HG03095 (cell line): ENCODE results near the gene GRIA1.
"Not testable (repeated sequence)": the region's sequence is repeated elsewhere in the genome, so short reads cannot be mapped to it uniquely, and the experiment has no call there.

Experiments
- ATAC-seq: cut with Tn5 transposase; IDR thresholded peaks from one replicate; pipeline ENCODE4 v1.9.1; 2021; ENCODE audit warnings: moderate library complexity; ENCODE audit not compliant: unreplicated experiment

Gene GRIA1

GRCh38 chr5:153711755-153712154, 221.3 kb downstream of the GRIA1 start:
- no peak for ATAC-seq

DNA sequence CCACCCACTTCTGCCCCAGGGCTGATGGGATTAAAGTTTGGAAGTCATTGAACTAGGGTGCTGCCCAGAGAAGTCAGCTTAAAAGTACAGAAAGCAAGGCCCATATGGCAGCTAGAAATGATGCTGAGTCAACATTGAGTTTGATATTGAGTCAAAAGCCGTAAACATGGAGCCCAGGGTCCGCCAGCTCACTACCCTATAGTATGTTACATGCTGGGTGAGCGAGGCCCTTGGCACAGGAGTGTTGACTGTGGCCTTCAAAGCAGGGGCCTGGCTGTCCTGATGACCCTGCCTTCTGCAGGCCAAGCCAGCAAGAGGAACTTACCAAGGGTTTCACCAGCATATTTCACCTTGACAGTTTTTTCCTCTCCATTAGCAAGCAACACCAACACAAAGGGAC, 222.5 kb downstream of the GRIA1 start:
- no peak for ATAC-seq

DNA sequence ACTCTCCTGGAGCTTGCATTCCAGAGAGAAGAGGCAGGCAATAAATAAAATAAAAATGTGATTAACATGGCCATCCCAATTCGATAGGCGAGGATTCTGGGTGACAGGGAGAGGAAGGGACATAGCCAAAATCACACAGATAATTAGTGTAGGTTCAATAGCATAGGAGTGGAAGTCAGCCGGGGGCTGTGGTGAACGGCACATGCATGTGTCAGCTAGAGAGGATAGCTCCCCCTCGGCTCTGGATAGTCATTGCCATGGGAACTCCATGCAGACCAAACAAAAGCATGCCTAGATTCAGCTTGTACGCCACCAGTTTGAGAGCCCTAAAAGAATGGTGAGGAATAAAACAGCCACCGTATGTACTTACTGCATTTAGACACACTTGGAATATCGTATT, 223.5 kb downstream of the GRIA1 start:
- ATAC-seq: no peak

DNA sequence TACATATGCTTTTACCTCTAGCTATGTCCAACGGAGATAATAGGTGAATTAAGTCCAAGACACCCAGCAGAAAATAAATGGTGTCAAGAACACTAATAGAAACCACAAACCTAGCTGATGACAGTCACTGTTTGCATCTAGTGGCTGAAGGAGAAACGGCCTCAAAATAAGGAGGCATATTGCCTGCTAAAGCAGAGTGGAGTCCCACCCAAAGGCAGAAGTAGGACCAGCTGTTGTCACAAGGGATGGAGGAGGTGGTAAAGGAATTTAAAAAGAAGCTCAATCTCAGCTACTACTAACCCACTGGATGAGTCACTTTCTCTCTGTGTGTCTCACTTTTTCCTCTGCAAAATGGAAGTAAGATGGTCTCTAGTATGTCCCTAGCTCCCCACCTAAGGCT, 224.3 kb downstream of the GRIA1 start:
- no peak for ATAC-seq

DNA sequence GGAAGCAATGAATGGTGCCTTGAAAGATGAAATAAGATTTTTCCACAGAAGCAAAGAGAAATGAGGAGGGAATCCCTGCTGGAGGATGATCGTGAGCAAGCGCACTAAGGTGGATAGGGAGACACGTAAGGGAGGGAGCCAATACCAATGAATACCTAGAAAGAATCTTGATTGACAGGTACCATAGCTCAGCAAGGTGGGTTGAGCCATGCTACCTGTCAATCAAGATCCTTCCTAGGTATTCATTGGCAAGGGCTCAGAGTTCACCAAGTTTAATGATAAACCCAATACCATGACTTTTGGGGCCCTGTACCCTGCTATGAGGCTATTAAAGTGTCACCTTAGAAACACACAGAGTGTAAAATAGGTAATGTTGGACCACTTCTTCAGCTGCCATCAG, 226.8 kb downstream of the GRIA1 start:
- ATAC-seq: no peak

- ATAC-seq: no peak
Measured at GRCh38 chr5:153718713-153719112, 228.2 kb downstream of the GRIA1 start.

DNA sequence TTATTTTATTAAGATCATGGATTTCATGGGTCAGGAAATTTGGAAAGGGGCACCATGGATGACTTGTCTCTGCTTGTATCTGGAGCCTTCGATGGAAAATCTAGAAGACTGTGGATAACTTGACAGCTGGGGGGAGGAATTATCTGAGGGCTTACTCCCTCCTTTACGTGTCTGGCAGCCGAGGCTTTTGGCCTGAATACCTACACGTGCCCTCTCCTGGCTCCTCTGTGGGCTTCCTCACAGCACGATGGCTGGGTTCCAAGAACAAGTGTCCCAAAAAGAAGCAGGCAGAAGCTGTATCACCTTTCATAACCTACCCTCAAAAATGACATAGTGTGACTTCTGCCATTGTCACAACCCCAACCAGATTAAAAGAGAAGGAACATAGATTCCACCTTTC, 228.9 kb downstream of the GRIA1 start:
- no peak for ATAC-seq

DNA sequence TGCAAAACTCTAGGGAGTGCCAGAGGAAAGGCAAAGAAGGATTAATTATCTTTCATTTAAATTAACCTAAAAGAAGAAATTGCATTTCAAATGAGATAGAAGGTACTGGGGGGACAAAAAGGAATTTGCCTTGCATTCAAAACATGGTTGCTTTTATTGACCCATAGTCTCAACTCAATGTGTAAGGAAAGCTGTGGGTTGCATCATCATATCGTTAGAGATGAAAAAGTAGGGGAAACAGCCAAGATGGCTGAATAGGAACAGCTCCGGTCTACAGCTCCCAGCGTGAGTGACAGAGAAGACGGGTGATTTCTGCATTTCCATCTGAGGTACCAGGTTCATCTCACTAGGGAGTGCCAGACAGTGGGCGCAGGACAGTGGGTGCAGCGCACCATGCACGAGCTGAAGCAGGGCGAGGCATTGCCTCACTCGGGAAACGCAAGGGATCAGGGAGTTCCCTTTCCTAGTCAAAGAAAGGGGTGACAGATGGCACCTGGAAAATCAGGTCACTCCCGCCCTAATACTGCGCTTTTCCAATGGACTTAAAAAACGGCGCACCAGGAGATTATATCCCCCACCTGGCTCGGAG, 232.6 kb downstream of the GRIA1 start:
- ATAC-seq: not testable (repeated sequence)

DNA sequence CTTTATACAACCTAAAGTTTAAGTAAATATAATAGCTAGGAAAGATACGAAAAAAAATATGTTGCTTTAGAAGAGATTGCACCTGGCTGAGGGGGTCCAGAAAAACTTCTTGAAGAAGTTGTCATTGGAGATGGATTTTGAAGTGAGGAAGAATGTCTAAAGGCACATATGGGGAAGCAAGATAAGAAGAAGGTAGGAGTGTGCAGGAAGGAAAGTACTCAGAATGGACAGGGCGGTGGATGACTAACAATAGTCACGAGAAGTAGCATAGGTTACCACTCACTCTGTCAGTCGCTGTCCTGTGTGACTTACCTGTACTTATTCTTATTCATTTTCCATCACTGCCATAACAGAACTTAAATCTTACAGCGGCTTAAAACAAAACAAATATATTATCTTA, 251.6 kb downstream of the GRIA1 start:
- ATAC-seq: no peak

- ATAC-seq: no peak
Measured at GRCh38 chr5:153744751-153745150, 254.3 kb downstream of the GRIA1 start.

DNA sequence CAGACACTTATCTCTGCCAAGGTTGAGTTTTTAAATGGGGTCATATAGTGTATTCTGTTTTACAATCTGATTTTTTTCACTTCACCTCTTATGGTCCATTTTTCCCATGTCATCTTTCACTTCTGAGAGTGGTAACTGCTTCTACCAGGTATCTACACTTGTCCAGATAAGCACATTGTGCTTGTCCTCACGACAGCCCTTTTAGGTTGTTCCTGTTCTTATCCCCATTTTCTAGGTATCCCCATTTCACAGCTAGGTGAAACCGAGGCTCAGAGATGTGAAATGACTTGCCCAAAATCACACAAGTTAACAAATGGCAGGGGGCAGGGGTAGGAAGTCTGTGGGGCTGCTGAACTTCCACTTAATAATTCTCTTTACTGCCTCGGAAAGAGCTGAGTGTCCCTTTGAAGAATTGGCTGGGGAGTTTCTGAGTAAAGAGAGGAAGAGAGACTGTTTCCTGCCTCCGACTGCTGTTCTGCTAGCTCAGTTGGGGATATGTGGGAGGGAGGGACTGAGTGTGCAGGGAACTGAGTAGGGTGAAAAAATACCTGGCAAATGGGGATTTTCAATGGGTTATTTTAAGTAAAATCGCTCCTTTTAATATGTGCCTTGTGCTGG, 255.4 kb downstream of the GRIA1 start:
- ATAC-seq: no peak

DNA sequence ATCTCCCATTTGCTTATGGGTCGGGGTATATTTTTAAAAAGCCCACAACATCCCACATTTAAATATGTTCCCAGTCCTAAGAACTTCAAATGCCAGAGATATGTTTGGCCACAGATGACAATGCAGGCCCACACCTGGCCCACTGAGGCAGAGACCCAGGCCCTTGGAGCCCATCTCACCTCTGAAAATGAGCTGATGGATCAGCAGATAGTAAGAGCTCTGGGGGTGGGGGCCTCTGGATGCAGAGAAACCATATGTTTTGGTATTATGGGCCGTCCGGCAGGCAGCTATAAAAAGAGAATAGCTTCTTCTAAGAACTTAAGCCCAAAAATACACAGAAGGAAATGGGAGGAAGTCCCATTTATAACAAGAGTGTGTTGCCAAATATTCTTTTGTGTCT, 256.0 kb downstream of the GRIA1 start:
- no peak for ATAC-seq

DNA sequence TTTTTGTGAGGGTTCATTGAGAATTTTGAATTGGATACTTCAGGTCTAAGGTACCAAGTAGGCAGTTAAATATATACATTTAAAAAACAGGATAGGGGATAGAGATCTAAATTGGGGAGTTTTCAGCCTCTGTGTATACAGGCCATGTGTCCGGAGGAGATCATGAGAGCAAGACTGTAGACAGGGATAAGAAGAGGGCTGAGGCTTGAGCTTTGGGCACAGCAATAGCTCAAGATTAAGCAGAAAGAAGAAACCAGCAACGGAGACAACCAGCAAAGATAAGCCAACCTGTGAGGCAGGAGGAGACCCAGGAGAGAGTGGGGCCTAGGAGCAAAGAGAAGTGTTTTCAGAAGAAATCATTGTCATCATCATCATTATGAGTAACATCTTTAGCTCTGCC, 258.4 kb downstream of the GRIA1 start:
- ATAC-seq: no peak

DNA sequence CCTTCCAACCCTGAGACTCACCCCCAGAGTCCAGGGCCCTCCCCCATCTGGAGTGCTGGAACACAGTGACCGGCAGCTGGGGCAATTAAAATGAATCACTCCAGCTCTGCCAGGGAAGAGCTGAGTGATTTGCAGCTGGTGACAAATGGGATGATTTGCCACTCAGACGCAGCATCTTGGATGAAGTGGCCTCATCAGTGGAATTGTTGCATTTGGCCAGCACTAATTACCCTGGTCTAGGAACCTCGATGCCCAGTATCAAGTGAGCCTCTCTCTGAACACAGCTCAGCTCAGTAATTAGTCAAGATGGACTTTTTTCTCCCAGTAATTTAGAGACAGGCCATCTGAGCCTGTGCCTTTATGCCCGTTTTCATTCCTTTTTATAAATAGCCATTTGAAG, 259.5 kb downstream of the GRIA1 start:
- no peak for ATAC-seq

GRCh38 chr5:153751251-153751650, 260.8 kb downstream of the GRIA1 start:
- no peak for ATAC-seq

DNA sequence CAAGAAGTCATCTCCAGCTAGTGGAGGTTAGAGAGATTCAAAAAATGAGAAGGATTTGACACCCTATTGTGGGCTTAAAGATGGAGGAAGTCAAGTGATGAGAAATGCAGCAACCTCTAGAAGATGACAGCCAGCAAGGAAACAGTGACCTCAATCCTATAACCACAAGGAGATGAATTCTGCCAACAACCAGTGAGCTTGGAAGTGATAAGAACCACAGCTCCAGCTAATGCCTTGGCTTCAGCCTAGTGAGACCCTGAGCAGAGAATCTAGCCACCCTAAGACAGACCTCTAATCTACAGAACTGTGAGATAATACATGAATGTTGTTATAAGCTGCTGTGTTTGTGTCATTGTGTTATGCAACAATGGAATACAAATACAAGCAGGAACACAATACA, 262.4 kb downstream of the GRIA1 start:
- no peak for ATAC-seq

GRCh38 chr5:153753645-153754432, 263.4 kb downstream of the GRIA1 start:
- ATAC-seq: no peak

DNA sequence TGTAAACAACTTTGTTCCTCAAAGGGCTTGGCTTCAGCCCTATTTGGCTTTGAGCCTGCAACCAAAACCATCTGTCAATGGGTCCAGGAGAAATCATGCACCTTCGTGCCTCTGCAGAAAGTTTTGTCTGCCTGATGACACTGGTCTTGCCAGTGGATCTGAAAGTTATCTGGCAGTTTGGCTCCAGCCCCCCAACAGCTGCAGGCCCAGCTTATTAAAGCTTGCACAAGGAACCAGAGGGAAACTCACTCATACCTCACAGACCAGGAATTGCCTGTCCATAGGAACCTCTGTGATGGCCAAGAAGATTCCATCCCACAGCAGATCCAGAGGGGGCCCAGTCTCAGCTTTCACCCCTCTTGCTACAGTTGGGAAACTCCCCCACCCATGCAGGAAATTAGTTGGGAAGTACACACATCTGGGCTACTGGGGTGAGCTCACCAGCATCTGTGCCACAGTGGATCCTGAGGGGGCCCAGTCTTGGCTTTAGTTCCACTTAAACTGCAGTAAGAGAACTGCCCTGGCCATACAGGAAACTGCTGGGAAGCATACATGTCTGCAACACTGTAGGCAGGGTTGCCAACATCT, 265.5 kb downstream of the GRIA1 start:
- no peak for ATAC-seq

DNA sequence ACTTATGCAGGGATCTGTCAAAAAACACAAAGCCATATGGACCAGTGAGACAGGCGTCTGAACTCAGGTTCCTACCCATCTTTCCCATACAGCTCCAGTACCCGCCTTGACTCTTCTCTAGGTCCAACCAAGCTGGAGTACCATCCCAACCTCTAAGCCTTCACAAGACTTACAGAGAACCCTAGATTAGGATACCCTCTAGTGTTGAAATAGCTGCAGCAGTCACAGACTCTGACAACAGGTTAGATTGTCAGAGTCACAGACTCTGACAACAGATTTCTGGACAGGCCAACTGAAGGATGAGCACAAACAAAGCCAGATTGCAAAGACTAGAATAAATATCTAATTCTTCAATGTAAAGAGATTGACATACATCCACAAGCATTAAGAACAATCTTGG, 266.1 kb downstream of the GRIA1 start:
- no peak for ATAC-seq

DNA sequence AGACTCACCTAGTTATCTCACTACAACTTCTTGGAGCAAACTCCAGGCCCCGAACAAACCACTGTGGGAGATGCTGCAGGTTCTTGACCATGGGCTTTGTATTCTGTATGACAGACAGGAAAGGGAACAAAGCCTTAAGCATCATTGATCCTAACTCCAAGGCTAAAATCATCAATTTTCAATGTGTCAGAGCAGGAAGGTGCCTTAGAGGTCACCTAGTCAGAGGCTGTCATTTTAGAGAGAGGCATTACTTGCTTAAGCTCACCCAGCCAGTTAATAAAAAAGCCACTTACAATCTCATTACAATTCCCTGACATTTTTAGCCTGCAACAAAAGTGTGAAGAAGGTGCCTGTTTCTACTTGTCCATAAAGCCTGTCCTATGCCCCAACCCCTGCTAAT, 275.5 kb downstream of the GRIA1 start:
- ATAC-seq: no peak

GRCh38 chr5:153767221-153768188, 277.0 kb downstream of the GRIA1 start:
- ATAC-seq: no peak
